K562 (cell line): Measurements from ENCODE around the gene ECHDC3. TPM values are rescaled to one million over a fixed set of nuclear protein-coding genes. Genes with fewer than 3 reads are reported as not detected.

Experiments
- ARID3A ChIP-seq: IDR thresholded peaks from 2 replicates; pipeline ENCODE4 v1.6.1; 2012; ENCODE audit warnings: low read depth, low read length, improper control_type of control experiment, borderline replicate concordance
- ARNT ChIP-seq, 2 experiments: fragments of 450-650 bp; IDR thresholded peaks; 2 replicates each; pipeline ENCODE4 v1.6.1; 2016; ENCODE audit warnings: mild to moderate bottlenecking in 1 of 2
- CC2D1A ChIP-seq: fragments of 450-650 bp; IDR thresholded peaks from 2 replicates; pipeline ENCODE4 v1.6.1; 2017; ENCODE audit warnings: mild to moderate bottlenecking
- CTBP1 ChIP-seq: fragments of 450-650 bp; IDR thresholded peaks from 2 replicates; pipeline ENCODE4 v1.6.1; 2016; ENCODE audit warnings: borderline replicate concordance
- DPF2 ChIP-seq: fragments of 450-650 bp; IDR thresholded peaks from 2 replicates; pipeline ENCODE4 v1.6.1; 2016
- EP300 ChIP-seq: IDR thresholded peaks from 2 replicates; pipeline ENCODE4 v1.6.1; 2012; ENCODE audit warnings: low read length, improper control_type of control experiment
- ESRRB ChIP-seq: fragments of 250-450 bp; sonication (Bioruptor Pico); IDR thresholded peaks from 2 replicates; pipeline ENCODE4 v1.5.0; 2020; ENCODE audit warnings: mild to moderate bottlenecking, moderate library complexity, borderline replicate concordance
- ETV5 ChIP-seq: sonication (generic); formaldehyde crosslinking; IDR thresholded peaks from 2 replicates; pipeline ENCODE4 v1.4.0; 2020; ENCODE audit warnings: low read depth, mild to moderate bottlenecking, missing genetic modification reagents
- KLF10 ChIP-seq: fragments of 250-450 bp; sonication (Bioruptor Pico); IDR thresholded peaks from 2 replicates; pipeline ENCODE4 v1.6.1; 2021; ENCODE audit warnings: matching md5 sums
- MEF2D ChIP-seq: conservative IDR thresholded peaks from 2 replicates; pipeline ENCODE4 v1.6.1; 2016; ENCODE audit warnings: low read depth, missing genetic modification characterization, missing compliant biosample characterization
- MYBL2 ChIP-seq, 2 experiments: fragments of 450-650 bp in 1 of 2; sonication (generic) in 1 of 2; formaldehyde crosslinking in 1 of 2; IDR thresholded peaks; 2 replicates each; pipeline versions ENCODE4 v1.6.1 to v1.8.1; 2017 to 2022; ENCODE audit warnings: borderline replicate concordance in 1 of 2, inconsistent platforms in 1 of 2, low read depth in 1 of 2, mild to moderate bottlenecking in 1 of 2, missing genetic modification reagents in 1 of 2, moderate library complexity in 1 of 2
- MYC ChIP-seq, 2 experiments: fragments of 250-450 bp in 1 of 2; sonication (Bioruptor Pico) in 1 of 2; IDR thresholded peaks; 2 replicates each; pipeline versions ENCODE4 v1.5.1 to v1.6.1; 2012 to 2021; ENCODE audit warnings: low read depth in 2 of 2, borderline replicate concordance in 1 of 2, improper control_type of control experiment in 1 of 2, low read length in 1 of 2, mild to moderate bottlenecking in 1 of 2, moderate library complexity in 1 of 2
- MYNN ChIP-seq, 2 experiments: sonication (generic); formaldehyde crosslinking in 1 of 2; IDR thresholded peaks; 2 replicates each; pipeline versions ENCODE4 v1.5.0 to v1.6.1; 2016 to 2020; ENCODE audit warnings: antibody characterized with exemption in 1 of 2, missing genetic modification reagents in 1 of 2
- PCBP1 ChIP-seq: fragments of 200-400 bp; formaldehyde crosslinking; IDR thresholded peaks from 2 replicates; pipeline ENCODE4 v1.6.1; 2018; ENCODE audit warnings: mild to moderate bottlenecking, low read depth, low read length; ENCODE audit not compliant: poor library complexity, severe bottlenecking
- REST ChIP-seq, 2 experiments: fragments of 450-650 bp; formaldehyde crosslinking in 1 of 2; IDR thresholded peaks; 2 replicates each; pipeline versions ENCODE4 v1.4.0 to v1.6.1; 2014 to 2020; ENCODE audit warnings: mild to moderate bottlenecking in 2 of 2, borderline replicate concordance in 1 of 2, low read depth in 1 of 2
- SRSF3 ChIP-seq: fragments of 200-400 bp; formaldehyde crosslinking; IDR thresholded peaks from 2 replicates; pipeline ENCODE4 v1.6.1; 2016; ENCODE audit warnings: mild to moderate bottlenecking, low read length, moderate library complexity; ENCODE audit not compliant: insufficient read depth
- ZSCAN29 ChIP-seq: fragments of 450-650 bp; IDR thresholded peaks from 2 replicates; pipeline ENCODE4 v1.6.1; 2017
- polyA plus RNA-seq, 8 experiments: library from polyadenylated mRNA; depleted of rRNA in 4 of 8; stranded (reverse) in 5 of 8; unstranded in 3 of 8; fragments of >200 nt; fragmentation: Nextera tagmentation in 2 of 8; fragmentation: Illumina TruSeq in 1 of 8; extraction: Ambion mirVana in 2 of 8; extraction: Trizol in 1 of 8; gene quantifications; 2 replicates each; pipeline versions ENCODE4 v1.2.1 to v1.2.3, GENCODE V29; 2011 to 2014; ENCODE audit warnings: inconsistent platforms in 1 of 8, missing spikeins in 1 of 8
- total RNA-seq, 7 experiments: library from RNA; depleted of rRNA in 6 of 7; stranded (reverse); fragments of >200 nt in 6 of 7; fragmentation: Illumina TruSeq in 2 of 7; extraction: Trizol in 2 of 7; gene quantifications; 2 replicates each; pipeline versions ENCODE4 v1.2.1 to v1.2.3, GENCODE V29; 2011 to 2021; ENCODE audit warnings: low replicate concordance in 1 of 7

The ECHDC3 gene
- total and polyA plus RNA-seq, 9 of the 15 experiments (the other 6 are each of a cell fraction or from before 2014, with no cell fraction given): 0.53 to 21.9 (median 15.7) TPM

GRCh38 chr10:11724938-11725776, 17.0 kb upstream of the ECHDC3 start (continued):
- peak; percentile 40; the same call in 1 of the 2 replicates for TF ChIP-seq CTBP1
- no peak for TF ChIP-seq ESRRB
- 0 out of 2 replicates have a peak, but pooled peaks have one; percentile 21 for TF ChIP-seq EP300
- no peak for TF ChIP-seq KLF10 (CRISPR knock-in tag)
- 0 out of 2 replicates have a peak, but pooled peaks have one; percentile 24 for TF ChIP-seq MYNN (IDR thresholded peaks at IDR 0.05)
- TF ChIP-seq MYNN (CRISPR knock-in tag; IDR thresholded peaks at IDR 0.05): no peak
- TF ChIP-seq MYC (IDR thresholded peaks at IDR 0.05; ENCODE audit: low read depth, low read length): peak; percentile 22; the same call in 1 of the 2 replicates
- no peak for TF ChIP-seq MYC (CRISPR knock-in tag; IDR thresholded peaks at IDR 0.05; ENCODE audit: borderline replicate concordance, low read depth)
- no peak for TF ChIP-seq ETV5 (CRISPR knock-in tag)
- no peak for TF ChIP-seq ZSCAN29
- peak; percentile 93 for TF ChIP-seq CC2D1A
- TF ChIP-seq ARNT (IDR thresholded peaks at IDR 0.05): 0 out of 4 replicates have a peak, but pooled peaks of 1 of the 2 experiments have one; percentile 40
- no peak for TF ChIP-seq PCBP1
- peak; percentile 96 for TF ChIP-seq REST (IDR thresholded peaks at IDR 0.05; ENCODE audit: borderline replicate concordance)
- no peak for TF ChIP-seq REST (CRISPR knock-in tag; IDR thresholded peaks at IDR 0.05; ENCODE audit: low read depth)
- 0 out of 2 replicates have a peak, but pooled peaks have one; percentile 23 for TF ChIP-seq ARID3A
- TF ChIP-seq MYBL2 (IDR thresholded peaks at IDR 0.05; ENCODE audit: low read depth): peak; percentile 79
- no peak for TF ChIP-seq MYBL2 (CRISPR knock-in tag; IDR thresholded peaks at IDR 0.05; ENCODE audit: borderline replicate concordance)
- TF ChIP-seq DPF2: no peak
- TF ChIP-seq MEF2D (tag): no peak
- TF ChIP-seq SRSF3: no peak
